ENCODE data around the gene FRMD4B. TPM values are rescaled to one million over a fixed set of nuclear protein-coding genes. Genes with fewer than 3 reads are reported as not detected.

The FRMD4B gene
- total RNA-seq, 2 donors from 2014 or later = 27.6 to 37.4 TPM

DNA sequence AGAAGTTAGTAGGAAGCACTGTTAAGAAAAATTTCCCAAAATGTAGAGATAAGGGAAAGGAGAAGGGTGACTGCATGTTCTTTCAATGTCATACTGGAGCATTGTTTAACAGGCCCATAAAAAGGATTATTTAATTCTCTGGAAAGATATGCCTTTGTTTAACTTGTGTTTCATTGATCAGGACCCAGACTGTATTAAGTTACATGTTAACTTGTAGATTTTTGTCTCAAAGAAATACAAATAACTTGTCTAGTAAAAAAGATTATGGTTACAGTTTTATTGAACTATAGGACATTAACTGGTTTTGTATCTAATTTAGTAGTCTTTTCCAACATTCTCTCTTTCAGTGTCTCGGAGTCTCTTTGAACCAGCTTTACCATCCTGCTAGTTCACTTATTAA is 213.8 kb downstream of the FRMD4B start:
- ATAC-seq = peak; percentile 73
- no peak for DNase-seq
- intact Hi-C loops (cut with DNase I, micrococcal nuclease) = no loop called here

DNA sequence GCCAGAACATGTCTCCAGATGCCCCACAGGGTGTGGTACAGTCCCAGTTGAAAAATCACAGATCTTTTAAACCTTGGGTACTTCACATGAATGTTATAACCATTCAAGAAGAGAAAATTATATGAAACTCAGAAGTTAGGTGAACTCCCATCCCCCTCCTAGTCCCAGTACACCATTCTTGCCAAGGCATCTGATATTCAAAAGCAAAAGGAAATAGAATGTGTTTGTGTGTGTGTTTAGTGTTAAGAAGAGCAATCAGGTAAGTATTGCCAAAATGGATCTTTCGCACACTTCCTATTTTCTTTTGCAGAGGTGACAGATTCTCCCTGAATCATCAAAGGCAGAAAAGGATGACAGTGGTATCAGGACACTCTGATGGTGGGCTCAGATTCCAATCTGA is 219.4 kb downstream of the FRMD4B start:
- ATAC-seq (no peak), DNase-seq (no peak)
- intact Hi-C loops (cut with DNase I, micrococcal nuclease) = no loop called here

DNA sequence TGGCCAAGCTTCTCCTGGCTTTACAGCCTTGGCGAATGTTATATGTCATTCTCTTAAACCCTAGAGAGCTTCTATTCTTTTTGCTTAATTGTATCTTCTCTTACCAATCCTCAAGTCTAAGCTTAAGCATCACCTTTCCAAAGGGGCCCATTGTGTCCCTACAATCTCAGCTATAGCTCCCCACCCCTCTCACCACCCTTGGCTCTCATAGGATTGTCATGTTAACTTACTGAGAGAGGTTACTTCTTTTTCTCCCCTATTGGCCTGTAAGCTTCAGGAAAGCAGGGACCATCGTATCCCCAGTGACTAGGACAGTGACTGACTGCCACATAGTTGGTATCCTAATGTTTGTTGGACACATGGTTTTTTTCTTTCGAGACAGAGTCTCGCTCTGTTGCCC is 220.1 kb downstream of the FRMD4B start:
- ATAC-seq (no peak), DNase-seq (no peak)
- intact Hi-C loops (cut with DNase I, micrococcal nuclease) = no loop called here

DNA sequence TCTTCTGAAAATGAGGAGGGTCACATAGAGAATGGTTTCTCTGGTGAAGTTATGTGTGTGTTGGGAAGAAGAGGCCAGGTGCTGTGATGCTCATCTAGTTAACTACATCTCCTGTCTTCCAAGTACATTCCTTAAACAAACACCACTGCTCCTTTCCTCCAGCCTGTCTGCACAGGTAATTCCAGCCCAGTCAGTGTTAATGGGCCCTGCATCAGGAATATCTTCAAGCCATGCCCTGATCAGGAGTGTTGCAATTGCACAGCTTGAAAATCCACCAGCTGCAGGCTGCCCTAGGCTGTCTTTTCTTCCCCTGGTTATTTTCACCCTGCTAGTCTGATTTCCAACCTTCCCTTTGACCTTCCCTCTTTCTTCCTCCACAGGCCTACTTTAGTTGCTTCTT is 221.6 kb downstream of the FRMD4B start:
- intact Hi-C loops (cut with DNase I, micrococcal nuclease) = loop anchor here in 1 of 2 donors (5.0 kb wide), 1 partner anchor 508 kb away; no protein-coding TSS in a partner anchor
- no peak for DNase-seq
- ATAC-seq = no peak

DNA sequence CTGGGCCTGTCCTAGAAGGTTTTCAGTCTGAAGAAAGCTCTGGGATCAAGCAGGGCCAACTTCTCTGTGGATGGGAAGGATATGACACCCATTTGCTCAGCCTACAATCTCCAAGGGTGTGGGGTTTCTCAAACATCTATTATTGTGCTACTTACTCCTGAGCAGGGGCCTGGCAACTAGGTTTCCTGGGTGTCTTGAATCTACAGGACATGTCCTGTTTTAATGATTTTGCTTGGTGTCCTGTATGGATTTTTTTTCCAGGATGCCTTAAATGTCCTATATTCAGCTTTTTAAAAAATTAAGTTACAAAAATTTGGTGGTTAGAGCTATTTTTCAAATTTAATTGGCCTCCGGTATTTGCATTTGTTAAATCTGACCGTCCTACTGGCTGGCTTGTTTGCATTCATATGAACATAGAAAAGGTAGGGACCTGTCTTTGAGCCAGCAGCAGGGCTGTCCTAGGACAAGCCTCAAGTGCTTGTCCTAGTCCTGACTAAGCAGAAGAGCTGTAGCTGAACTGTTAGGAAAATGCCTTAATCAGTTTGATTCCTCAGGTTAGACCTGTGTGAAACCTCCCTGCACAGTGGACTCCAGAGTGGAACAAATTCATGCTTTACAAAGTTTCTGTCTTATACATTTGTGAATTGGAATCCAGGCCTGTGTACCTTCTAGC is 223.4 kb downstream of the FRMD4B start:
- intact Hi-C loops (cut with DNase I, micrococcal nuclease) = loop anchor here in 1 of 2 donors (2.0 to 5.0 kb wide), 2 partner anchors 144 to 510 kb away; no protein-coding TSS in a partner anchor
- ATAC-seq (no peak), DNase-seq (no peak)

DNA sequence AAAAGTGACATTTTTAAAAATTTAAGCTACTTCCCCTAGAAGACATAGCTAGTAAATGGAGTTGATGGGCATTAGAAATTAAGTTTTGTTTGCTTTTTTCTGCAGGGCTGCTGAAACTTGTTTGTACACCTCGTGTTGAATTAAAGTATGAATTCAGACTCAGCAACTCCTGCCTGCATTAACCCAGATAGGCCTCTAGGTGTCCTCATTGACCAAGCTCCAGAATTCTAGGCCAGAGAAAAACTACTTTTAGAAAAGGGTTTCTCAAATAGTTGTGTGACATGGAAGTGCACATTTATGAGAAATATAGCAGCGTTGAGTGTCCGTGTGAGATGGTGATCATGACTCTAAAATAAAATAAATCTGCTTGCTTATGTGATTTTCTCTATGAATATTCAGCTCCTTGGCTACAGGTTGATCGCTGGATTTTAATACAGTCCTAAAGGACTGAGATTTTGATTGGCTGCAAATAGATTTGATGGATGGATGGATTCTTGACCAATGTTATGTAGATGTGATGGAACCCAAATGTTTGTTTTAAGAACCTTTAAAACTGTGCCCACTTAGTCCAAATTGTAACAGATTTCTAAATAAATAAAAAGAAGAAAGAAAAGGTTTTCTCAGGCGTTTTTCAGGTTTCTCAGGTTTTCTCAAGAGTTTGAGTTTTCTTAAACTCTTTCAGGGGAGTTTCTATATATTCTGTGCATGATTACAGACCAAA is 224.1 kb downstream of the FRMD4B start:
- intact Hi-C loops (cut with DNase I, micrococcal nuclease) = loop anchor here in 1 of 2 donors (2.0 to 5.0 kb wide), 2 partner anchors 145 to 511 kb away; no protein-coding TSS in a partner anchor
- peak in 1 of 2 donors; percentile 30 for DNase-seq
- peak; percentile 83 for ATAC-seq

DNA sequence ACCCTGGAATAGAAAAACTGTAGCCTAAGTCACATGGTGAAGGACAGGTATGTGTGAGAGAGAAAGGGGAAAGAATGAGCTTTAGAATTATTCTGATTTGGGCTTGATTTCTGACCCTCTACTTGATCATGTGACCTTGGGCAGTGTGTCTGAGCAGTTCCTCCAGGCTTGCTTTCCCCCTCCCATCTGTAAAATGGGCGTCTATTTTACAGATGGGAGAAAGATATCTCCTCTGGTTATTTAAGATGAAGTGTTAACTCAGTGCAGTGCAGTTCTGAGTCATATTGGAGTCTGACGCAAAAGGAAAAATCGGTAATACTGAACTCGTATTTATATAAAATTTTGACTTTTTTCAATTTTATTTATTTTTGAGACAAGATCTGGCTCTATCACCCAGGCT is 225.4 kb downstream of the FRMD4B start:
- ATAC-seq (no peak), DNase-seq (no peak)
- intact Hi-C loops (cut with DNase I, micrococcal nuclease) = loop anchor here in 1 of 2 donors (5.0 kb wide), 1 partner anchor 512 kb away; no protein-coding TSS in a partner anchor

DNA sequence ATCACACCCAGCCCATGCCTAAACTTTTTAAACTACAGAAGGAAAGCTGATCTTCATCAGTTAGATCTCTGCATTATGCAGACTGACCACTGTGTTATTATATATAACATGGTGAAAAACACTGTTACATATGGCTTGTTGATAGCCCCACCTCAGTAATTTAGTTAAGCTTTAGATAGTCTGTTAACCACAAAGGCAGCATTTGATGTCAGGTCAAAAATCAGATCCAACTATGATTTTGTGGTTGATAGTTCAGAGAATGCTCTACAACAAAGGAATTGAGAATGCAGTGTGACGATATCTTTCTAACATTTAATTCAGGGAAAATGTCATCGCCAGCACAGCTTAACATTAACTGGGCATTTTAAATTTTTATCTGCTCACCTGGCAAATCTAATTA is 225.8 kb downstream of the FRMD4B start:
- ATAC-seq (no peak), DNase-seq (no peak)
- intact Hi-C loops (cut with DNase I, micrococcal nuclease) = loop anchor here in 1 of 2 donors (5.0 kb wide), 1 partner anchor 512 kb away; no protein-coding TSS in a partner anchor

DNA sequence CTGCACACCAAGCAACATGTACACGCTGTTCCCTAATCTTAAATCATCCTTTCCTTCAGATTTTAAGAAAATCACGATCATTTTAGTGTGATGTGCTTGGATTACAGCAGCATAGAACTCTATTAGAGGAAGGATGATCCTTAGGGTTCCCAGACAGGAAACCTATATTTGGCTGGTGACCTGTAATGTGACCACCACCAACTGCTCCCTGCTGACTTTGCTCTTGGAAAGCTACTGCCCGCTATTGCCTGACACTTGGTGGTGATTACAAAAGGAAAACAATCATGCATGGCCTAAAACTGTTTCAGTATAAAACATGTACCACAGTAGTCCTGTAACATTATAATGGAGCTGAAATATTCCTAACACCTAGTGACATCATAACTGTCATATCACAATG is 236.3 kb downstream of the FRMD4B start:
- intact Hi-C loops (cut with DNase I, micrococcal nuclease) = no loop called here
- DNase-seq = no peak

DNA sequence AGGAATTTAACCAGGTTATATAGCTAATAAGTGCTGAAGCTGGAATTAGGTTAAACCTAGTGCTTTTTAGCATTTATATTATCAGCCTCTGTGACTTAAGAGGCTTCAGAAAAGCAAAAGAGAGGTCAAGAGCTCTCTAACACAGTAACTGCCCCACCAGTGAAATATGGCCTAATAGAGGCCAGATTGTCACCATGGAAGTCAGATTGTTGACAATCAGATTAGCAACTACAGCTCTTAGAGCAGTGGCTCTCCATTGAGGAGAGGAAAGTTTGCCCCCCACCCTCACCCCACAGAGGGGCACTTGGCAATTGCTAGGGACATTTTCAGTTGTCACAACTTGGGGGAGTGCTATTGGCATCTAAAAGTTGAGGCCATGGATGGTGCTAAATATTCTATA is 240.2 kb downstream of the FRMD4B start:
- intact Hi-C loops (cut with DNase I, micrococcal nuclease) = no loop called here
- DNase-seq (no peak), ATAC-seq (no peak)

More for the DNA sequence above, 236.3 kb downstream of the FRMD4B start:
- no peak for ATAC-seq

DNA sequence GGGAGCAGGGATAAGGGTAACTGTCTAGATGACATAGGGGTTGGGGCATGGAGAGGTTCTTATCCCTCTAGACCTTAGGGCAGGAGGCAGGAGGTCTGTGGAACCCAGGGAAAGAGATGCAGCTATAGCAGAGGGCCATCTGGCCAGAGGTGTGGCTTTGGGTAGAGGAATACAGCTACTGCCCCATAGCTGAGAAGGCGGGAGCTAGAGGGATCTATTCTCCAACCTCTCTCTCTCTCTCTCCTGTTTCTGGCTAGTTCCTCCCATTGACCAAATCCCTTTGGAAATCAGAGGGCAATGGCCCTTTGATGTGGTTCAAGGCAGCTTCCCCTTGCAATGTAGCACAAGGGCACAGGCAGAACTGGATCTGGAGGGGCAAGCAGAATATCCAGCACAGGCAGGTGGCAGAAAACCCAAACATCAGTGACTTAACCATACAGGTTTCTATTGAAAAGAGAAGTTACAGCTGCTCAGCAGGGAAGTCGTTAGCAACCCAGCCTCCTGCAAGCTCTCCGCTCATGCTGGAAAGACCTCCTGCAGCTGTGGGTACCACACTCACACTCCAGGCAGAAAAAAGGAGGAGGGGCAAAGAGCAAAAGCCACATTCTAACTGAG is 241.2 kb downstream of the FRMD4B start:
- no peak for ATAC-seq
- intact Hi-C loops (cut with DNase I, micrococcal nuclease) = no loop called here
- DNase-seq = no peak

DNA sequence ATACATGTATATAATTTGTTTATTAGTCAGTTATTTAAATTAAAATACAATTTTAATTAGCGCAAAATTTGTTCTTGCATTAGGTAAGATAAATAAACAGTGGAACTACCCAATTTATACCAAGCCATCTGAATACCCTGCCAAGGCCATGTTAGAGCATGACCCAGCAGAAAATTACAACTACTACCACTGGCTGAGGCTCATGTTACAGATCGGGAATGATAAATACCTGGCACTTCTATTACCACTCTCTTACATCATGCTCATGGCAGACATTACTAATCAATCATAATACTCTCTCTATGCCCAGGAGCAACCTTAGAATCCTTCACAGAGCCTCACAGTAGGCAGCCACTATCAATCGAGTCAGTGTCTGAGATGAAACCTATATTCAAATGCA is 242.3 kb downstream of the FRMD4B start:
- intact Hi-C loops (cut with DNase I, micrococcal nuclease) = no loop called here
- ATAC-seq (no peak), DNase-seq (no peak)

DNA sequence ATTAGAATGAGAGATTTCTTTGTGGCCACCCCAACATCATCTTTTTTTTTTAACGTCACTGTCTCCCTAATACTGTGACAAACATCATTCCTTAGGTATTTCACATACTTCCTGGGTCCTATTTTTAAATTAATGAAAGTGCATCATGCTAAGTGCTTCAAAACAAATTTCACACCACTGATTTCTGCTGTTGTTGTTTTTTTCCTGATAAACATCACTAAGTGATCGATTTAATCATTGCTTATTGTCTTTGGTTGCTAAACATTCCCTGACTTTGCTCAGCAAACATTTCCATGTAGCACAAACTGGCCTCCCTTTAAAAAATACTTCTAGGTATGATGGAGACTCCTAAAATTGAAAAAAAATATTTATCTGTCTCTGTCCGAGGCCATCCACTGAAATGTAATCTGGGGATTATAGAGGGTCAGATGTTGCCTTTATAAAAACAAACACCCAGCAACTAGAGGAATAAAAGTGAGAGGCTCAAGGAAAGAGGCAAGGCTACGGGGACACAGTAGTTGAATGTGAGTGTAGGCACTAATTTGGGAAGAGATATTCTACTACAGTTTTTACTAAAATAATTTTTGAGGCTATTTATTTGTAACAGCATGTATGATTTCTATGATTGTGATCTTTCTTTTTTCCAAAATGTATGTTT is 243.0 kb downstream of the FRMD4B start:
- DNase-seq (no peak), ATAC-seq (no peak)
- intact Hi-C loops (cut with DNase I, micrococcal nuclease) = no loop called here

DNA sequence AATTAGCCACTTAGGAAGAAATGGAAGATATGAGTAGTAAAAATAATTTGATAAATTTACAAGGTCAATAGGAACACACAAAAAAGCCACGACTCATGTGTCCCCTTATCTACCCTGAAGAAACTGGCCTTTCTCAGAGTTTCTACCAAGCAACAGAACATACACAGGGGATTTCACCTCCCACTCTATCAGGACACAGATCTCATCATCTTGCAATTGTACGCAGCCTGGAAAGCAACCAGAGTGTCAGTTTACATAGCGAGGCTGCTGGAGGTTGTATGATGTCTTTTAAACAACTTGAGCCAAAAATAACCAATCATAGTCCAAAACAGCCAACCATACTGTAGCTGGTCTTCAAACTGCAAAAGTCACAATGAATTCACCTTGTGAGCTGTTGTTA is 243.8 kb downstream of the FRMD4B start:
- ATAC-seq (no peak), DNase-seq (no peak)
- intact Hi-C loops (cut with DNase I, micrococcal nuclease) = no loop called here

DNA sequence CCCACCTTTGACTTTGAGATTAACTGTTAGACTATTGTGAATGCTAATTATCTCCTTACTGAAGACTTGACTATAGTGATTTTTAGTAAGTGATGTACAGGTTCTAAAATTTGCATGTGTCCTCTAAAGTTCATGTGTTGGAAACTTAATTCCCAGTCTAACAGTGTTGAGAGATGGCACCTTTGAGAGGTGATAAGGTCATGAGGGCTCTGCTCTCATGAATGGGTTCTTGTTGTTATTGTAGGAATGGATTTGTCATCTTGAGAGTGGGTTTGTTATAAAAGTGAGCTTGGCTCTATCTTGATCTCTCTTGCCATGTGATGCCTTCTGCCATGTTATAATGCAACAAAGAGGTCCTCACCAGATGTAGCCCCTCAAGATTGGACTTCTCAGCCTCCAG is 244.6 kb downstream of the FRMD4B start:
- DNase-seq (no peak), ATAC-seq (no peak)
- intact Hi-C loops (cut with DNase I, micrococcal nuclease) = no loop called here

DNA sequence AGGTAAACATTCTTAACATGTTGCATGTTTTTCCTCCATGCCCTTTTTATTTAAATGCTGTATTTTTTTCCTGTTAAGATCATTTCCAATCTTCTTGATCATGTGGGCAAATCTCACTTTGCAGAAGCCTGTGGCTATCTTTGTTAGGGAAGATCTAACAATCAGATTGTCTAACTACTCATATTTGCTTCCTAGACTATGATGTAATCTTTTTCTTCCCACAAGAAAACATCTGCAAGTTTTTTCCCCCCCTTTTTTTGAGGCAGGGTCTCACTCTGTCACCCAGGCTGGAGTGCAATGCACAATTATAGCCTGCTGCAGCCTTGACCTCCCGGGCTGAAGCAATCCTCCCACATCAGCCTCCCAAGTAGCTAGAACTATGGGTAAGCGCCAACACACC is 248.5 kb downstream of the FRMD4B start:
- no peak for ATAC-seq
- no peak for DNase-seq
- intact Hi-C loops (cut with DNase I, micrococcal nuclease) = no loop called here

DNA sequence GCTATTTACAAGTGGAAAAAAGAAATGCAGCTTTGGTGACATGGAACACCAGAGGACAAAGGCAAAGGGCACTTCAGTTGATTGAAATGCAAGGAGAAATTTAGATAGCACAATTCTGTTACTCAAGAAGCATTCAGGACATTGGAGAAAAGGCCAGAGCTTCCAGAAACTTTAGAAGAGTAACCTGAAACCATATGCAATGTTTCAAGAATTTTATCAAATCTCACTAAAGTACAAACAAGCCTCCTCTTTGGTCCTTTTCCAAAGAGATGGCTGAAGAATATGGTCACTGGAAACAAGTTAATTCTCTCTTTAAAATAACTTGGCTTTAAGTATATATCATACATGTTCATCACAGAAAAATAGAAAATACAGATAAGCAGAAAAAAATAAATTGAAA is 248.9 kb downstream of the FRMD4B start:
- intact Hi-C loops (cut with DNase I, micrococcal nuclease) = no loop called here
- ATAC-seq (no peak), DNase-seq (no peak)

DNA sequence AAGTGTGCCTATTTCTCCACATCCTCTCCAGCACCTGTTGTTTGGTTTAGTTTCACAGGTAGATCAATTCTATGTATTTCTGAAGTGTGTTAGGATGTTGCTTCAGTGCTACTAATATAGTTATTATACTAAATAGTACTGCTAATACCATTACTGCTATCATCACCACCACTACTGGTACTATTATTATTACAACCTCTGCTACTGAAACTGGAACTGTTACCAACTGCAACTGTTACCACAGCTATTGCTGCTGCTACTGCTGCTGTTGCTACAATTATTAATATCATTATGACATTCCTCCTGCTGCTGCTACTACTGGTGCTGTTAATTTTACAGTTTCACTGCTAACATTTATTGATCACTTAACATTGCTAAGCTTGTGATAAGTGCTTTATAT is 255.2 kb downstream of the FRMD4B start:
- DNase-seq (no peak), ATAC-seq (no peak)
- intact Hi-C loops (cut with DNase I, micrococcal nuclease) = no loop called here

DNA sequence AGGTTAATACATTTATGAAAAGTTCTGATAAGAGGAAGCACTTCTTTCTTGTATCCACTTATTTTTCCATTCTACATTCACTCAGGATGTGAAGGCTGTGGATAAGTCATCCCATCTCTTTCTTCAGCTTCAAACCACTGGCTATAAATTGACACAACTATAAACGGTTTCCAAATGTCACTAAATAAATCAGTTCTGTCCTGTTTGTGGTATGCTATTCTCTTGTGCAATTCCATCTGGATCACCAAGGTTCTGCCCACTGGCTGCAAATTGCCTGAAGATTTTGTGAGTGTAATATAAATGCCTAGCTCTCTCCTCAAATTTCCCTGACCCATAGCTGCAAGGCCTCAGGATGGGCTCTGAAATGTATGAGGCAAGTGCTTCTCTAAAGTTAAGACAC is 256.4 kb downstream of the FRMD4B start:
- intact Hi-C loops (cut with DNase I, micrococcal nuclease) = no loop called here
- DNase-seq (no peak), ATAC-seq (no peak)

Data from left colon (tissue), 2 donors.